HG02588 (cell line): Measurements from ENCODE around the gene EPB41L1.

Experiments used
- ATAC-seq: cut with Tn5 transposase; IDR thresholded peaks from one replicate; pipeline ENCODE4 v1.9.1; 2021; ENCODE audit warnings: mild to moderate bottlenecking, moderate library complexity; ENCODE audit not compliant: unreplicated experiment

Gene EPB41L1

GRCh38 chr20:36154700-36155628, at the start of gene EPB41L1:
EPB41L1 (plus strand) TSS chr20:36154740; CDS start chr20:36173778, 19,038 bp downstream.
- no peak for ATAC-seq

- no peak for ATAC-seq
Observed at GRCh38 chr20:36104856-36105255, 49.7 kb upstream of the EPB41L1 start.

- no peak for ATAC-seq
Observed at GRCh38 chr20:36105711-36106226, 48.8 kb upstream of the EPB41L1 start.

GRCh38 chr20:36106606-36107005, 47.9 kb upstream of the EPB41L1 start:
- ATAC-seq: no peak

GRCh38 chr20:36107881-36108280, 46.7 kb upstream of the EPB41L1 start:
- ATAC-seq: no peak

GRCh38 chr20:36109251-36109947, 45.1 kb upstream of the EPB41L1 start:
- no peak for ATAC-seq

GRCh38 chr20:36110994-36111393, 43.5 kb upstream of the EPB41L1 start:
- no peak for ATAC-seq

- ATAC-seq: no peak
Observed at GRCh38 chr20:36112112-36112511, 42.4 kb upstream of the EPB41L1 start.

GRCh38 chr20:36113036-36113435, 41.5 kb upstream of the EPB41L1 start:
- no peak for ATAC-seq

- ATAC-seq: no peak
Observed at GRCh38 chr20:36113566-36114250, 40.8 kb upstream of the EPB41L1 start.

GRCh38 chr20:36114707-36115106, 39.8 kb upstream of the EPB41L1 start:
- no peak for ATAC-seq

GRCh38 chr20:36115925-36116324, 38.6 kb upstream of the EPB41L1 start:
- no peak for ATAC-seq

- ATAC-seq: no peak
Observed at GRCh38 chr20:36116807-36117441, 37.6 kb upstream of the EPB41L1 start.

GRCh38 chr20:36117638-36118037, 36.9 kb upstream of the EPB41L1 start:
- no peak for ATAC-seq

- no peak for ATAC-seq
Observed at GRCh38 chr20:36118371-36118770, 36.2 kb upstream of the EPB41L1 start.

- no peak for ATAC-seq
Observed at GRCh38 chr20:36119537-36119936, 35.0 kb upstream of the EPB41L1 start.

- no peak for ATAC-seq
Observed at GRCh38 chr20:36120241-36120640, 34.3 kb upstream of the EPB41L1 start.

GRCh38 chr20:36120991-36121390, 33.5 kb upstream of the EPB41L1 start:
- ATAC-seq: no peak

- ATAC-seq: no peak
Observed at GRCh38 chr20:36121981-36122930, 32.3 kb upstream of the EPB41L1 start.

GRCh38 chr20:36122931-36123288, 31.6 kb upstream of the EPB41L1 start:
- ATAC-seq: no peak
